ENCODE measurements around the gene PHGDH.

DNA sequence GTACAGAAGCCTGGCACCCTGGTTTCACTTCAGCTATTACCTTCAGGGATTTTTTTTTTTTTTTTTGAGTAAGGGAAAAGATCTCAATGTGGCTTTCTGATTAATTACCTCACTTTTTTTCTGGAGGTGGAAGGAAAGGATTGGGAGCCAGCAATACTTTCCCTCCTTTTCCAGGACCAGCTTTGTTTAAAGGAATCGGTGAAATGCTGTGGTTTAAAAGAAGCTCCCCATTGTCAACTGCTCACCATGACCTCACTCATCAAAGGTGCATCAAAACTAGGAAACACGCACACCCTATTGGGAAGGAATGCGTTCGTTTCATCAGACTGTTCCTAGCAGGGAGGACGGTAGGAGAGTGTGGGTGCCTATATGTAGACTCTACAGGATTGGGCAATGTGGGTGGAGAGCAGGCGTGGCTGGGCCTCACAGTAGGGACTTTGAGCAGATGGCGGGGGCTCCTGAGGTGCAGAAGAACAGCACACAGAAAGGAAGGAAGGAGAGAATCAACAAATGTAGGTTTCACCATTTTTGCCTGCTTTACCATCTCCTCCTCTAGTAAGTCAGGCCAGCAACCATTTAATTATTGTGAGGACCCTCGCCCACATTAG is 13.0 kb downstream of the PHGDH start:
- TF ChIP-seq, protein P1, sequence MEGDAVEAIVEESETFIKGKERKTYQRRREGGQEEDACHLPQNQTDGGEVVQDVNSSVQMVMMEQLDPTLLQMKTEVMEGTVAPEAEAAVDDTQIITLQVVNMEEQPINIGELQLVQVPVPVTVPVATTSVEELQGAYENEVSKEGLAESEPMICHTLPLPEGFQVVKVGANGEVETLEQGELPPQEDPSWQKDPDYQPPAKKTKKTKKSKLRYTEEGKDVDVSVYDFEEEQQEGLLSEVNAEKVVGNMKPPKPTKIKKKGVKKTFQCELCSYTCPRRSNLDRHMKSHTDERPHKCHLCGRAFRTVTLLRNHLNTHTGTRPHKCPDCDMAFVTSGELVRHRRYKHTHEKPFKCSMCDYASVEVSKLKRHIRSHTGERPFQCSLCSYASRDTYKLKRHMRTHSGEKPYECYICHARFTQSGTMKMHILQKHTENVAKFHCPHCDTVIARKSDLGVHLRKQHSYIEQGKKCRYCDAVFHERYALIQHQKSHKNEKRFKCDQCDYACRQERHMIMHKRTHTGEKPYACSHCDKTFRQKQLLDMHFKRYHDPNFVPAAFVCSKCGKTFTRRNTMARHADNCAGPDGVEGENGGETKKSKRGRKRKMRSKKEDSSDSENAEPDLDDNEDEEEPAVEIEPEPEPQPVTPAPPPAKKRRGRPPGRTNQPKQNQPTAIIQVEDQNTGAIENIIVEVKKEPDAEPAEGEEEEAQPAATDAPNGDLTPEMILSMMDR (conservative IDR thresholded peaks at IDR 0.05), result no peak
- TF ChIP-seq ZFX (IDR thresholded peaks at IDR 0.05), result no peak

Measured in C4-2B (cell line).